ENCODE measurements around the gene NCCRP1.

Gene NCCRP1

DNA sequence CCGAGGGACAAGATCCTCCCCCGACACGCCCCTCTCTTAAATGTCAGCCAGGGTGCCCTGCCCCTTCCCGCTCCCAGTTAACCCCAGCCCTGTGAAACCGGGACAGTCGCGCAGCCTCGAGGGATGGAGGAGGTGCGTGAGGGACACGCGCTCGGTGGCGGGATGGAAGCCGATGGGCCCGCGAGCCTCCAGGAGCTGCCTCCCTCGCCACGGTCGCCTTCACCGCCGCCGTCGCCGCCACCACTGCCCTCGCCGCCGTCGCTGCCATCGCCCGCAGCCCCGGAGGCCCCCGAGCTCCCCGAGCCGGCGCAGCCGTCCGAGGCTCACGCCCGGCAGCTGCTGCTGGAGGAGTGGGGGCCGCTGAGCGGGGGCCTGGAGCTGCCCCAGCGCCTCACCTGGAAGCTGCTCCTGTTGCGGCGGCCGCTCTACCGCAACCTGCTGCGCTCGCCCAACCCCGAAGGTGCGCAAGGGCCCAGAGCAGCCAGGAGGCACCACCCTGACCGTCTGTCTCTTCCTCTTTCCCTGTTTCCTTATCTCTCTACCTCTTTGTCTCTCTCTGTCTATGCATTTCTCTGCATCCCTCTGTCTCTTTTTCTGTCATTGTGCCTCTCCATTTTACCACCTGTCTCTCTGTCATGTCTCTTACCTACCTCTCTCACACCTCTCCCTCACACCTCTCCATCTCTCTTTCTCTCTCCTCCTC, at the start of gene NCCRP1:
TSS of gene NCCRP1 (plus strand) at position 105 of the 703 bp plus-strand sequence. CDS start at position 124, 19 bp downstream.
- no peak for DNase-seq

GRCh38 chr19:39147480-39147879, 49.3 kb upstream of the NCCRP1 start:
- no peak for DNase-seq

DNA sequence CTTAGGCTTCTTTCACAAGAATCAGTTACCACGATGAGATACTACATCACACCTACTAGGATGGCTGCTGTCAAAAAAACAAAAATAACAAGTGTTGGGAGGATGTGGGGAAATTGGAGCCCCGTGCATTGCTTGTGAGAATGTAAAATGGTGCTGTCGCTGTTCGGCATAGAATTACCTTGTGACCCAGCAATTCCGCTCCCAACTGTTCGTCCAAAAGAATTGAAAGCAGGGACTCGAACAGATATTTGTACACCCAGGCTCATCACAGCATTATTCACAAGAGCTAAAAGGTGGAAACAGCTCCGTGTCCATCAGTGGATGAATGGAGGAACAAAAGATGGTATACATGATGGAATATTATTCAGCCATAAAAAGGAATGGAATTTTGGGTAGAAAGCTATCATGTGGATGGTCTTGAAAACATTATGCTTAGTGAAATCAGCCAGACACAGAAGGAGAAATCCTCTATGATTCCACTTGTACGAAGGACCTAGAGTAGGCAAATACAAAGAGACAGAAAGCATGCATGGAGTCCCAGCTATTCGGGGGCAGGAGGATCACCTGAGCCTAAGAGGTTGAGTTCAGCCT, 47.7 kb upstream of the NCCRP1 start:
- DNase-seq = no peak

DNA sequence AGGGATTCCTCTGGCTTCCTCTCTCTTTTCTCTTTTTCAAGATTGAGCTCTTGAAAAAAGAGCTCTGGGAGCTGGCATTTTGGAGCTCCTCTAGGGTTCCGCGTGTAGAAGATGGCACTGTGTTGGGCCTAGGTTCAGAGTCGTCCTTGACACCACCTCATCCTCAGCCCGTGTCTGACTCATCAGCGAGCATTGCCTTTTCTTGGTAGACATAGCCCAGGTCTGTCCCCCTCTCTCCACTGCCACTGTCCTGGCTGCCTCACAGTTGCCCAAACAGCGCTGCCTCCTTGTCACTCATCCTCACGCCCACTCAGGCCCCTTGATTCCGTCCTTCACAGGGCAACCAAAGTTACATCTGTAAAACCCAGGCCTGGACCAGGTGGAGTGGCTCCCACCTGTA, 46.5 kb upstream of the NCCRP1 start:
- no peak for DNase-seq

DNA sequence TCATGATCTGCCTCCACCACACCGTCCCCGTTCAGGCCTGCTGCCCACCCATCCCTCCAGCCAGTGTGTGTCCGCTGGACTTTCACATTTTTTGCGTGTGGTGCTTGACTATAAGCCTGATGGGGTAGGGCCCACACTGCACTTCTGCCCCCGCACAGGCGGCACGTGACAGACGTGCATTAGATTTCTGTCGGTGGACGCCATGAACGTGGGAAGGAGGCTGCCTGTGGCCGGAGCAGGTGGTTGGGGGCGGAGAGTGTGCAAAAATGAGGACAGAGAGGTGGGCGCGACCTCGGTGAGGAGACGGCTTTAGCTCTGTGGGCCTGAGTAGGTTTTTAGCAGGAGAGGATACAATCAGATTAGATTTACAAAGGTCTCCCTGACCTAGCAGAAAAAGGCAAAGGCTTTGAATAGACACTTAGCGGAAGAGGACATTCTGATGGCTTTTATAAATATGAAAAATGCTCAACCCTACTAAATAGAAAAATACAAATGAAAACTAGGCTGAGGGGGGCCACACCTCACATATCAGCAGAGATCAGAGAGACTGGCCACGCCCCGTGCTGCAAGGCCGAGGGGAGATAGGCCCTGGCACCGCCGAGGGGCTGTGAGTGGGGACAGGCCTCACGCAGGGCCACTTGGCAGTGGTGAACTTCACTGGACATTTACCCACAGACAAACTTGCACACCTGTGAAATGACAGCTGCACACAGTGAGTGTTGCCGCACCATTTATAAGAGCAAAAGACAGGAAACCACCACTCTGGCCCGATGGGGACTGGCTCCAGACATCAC, 45.8 kb upstream of the NCCRP1 start:
- DNase-seq = no peak

- DNase-seq = no peak
Observed at GRCh38 chr19:39152066-39152465, 44.7 kb upstream of the NCCRP1 start.

GRCh38 chr19:39154100-39154628, 42.6 kb upstream of the NCCRP1 start:
- no peak for DNase-seq

DNA sequence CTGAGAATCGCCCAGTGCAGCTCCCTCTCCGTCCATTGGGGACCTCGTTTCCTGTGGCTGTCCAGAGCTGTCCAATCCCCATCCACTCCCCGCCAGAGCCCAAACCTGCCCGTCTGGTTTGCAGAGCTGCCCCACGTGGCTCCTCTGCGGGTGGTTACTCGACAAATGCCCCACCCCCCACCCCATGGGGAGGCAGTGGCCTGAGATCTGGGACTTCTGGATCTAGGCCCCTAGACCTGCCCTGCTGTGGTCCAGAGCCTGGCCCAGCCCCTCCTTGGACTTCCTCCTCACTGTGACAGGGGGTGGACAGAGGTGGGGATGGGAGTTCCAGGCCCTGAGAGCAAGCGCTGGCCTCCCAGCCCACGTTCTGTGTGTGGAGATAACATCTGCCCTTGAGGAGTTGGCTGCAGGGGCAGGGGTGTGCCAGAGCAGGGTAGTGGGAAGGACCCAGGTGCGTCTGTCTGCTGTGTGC, 42.1 kb upstream of the NCCRP1 start:
- no peak for DNase-seq

DNA sequence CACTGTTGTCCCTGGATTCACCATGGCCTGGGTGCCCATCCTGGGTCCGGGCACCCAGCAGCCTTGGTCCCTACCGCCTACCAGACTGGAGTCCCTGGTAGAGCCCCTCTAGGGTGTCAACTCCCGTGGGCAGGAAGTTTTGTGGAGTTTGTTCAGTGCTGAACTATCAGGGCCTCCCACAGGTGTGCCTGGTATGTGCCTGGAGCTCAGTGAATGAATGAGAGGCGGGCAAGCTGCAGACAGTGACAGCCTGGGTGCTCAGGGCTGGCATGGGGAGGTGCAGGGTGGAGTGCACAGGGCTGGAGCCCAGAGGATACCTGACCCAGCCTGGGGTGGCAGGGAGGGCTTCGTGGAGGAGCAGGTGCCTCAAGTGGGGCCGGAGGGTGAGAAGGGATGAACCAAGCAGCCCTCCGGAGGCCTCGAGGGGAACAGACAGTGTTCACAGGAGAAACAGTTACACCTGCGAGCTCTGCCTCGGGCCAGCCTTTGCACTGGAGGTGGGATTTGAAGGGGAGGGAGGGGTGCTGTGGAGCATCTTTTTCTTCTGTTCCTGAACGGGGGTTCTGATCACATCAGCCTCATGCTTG, 41.6 kb upstream of the NCCRP1 start:
- DNase-seq = no peak

DNA sequence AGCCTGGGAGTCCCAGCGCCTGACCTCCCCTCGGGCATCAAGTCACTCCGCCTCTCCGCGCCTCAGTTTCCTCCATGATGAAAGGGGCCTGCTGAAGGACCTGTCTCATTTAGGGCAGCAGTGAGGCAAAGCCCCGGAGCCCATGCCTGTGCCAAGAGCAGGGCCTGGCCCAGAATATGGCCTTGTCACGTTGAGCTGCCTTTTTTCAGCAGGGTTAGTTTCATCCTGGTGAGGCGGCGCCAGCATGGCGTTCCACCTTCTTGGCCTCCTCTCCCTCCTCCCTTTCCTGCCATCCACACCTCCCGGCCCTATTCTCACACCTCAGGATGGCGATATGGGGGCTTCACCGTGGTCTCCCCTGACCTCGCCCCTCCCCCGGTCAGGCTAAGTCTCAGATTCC, 41.0 kb upstream of the NCCRP1 start:
- DNase-seq = no peak

DNA sequence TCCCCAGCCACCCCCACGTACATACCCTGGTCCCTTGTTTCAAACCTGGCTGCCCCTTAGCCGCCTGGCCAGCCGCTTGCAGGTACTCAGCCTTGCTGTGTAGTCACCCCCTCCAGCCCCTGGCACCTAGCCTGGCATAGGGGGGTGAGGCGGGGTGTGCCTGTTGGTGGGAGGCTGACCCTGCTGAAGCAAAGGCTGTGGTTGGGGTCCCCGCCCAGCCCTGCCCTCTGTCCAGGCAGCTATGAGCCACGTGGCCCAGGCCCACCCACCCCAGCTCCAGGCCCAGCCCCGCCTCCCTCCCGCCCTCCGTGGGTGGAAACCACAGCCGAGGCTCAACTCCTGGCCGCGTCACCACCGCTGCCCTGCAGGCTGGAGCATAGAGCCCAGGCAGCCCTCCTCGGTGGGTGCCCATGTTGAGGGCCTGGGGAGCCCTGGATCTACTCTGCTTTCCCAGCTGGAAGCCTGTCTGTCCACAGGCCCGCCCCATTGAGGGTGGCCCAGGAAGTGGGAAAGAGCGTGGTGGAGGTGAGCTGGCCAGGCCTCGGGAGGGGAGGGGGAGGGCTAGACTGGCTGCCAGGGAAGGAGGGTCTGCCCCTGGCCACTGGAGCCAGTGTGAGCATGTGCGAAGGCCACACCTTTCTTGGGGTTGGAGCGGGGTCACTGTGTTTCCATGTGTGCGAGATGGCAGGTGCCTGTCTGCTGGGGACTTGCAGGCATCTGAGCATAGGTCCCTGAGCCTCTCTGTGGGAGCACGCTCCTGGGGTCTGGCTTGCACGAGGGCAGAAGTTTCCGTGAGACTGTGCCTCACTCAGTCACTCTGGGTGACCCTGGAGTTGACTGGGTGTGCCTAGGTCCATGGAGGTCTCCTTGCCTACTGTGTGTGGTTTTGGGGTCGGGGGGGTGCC, 40.2 kb upstream of the NCCRP1 start:
- DNase-seq = no peak

DNA sequence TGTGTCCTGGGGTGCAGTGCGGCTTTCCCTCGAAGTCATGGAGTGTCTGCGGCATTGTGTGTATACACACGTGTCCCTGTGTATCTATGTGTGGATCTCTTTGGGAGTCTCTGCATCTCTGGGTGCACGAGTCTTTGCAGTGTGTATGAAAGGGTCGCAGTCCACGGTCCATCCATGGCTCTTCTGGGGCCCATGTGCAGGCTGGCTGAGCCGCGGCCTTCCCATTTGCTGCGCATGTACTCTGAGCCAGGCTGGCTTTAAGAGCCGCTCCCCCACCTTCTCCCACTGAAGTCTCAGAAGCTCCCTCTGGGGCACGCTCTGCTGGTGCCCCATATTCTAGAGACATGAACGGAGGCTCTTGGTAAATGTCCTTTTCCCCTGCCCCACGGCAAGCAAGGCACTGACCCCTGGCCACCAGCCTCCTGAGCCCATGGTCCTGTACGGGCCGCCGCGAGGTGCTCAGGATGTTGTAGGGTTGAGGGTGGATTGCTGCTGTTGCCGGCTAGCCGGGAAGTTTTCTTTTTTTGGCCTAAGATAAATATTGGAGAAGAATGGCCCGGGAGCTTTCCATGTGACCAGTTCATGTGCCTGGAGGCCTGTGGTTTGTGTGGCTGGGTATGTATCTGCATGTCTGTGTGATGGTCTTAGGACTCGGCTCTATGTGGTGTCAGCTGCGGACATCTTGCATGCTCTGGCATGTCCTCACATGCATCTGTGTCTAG, 39.3 kb upstream of the NCCRP1 start:
- DNase-seq = no peak

- no peak for DNase-seq
Observed at GRCh38 chr19:39157997-39158389, 38.8 kb upstream of the NCCRP1 start.

GRCh38 chr19:39158646-39159260, 38.0 kb upstream of the NCCRP1 start:
- no peak for DNase-seq

DNA sequence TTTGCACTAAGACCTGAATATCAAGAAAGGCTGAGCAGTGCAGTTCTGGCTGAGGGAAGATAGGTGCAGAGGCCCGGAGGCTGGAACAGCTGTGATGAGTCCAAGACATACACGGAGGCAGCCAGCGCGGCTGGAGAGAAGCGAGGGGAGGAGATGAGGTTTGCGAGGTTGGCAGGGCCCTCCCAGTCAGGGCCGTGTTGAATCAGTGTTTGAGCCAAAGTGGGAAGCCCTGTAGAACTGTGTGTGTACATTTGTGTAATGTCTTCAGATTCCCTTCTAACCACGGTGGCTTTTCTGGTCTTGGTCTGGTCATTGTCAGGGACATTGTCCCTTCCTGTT, 36.3 kb upstream of the NCCRP1 start:
- DNase-seq = no peak

DNA sequence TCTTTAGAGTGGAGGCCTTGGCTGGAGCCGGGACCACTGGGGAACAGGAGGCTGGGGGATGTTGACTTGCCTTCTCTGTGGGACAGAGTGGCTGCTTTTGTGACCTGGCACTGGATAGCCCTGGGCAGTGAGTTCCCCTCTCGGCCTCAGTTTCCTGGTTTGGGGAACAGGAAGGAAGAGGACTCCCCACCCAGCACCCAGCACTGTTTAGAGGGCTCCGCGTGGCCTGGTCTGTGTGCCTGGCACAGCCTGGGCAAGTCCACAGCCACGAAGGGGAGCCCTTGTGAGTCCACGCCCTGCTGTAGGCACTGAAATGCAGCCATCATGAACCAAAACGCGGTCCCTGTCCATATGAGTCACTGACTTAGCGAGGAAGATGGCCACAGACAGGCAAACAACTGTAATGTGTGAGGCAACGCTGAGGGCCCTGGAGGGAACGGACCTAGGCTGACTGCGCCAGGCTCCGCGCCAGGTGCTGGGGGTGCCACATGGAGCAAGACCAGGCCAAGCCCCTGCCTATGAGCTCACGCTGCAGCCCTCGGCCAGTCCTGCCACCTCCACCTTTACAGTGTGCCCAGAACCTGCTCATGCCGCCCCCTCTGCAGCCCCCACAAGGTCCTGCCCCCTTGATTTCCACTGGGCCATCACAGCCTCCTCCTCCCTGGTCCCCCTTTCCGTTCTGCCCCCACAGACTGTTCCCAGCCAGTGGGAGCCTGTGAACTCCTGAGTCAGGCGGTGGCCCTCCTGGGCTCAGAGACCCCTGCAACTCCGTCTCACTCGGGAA, 35.7 kb upstream of the NCCRP1 start:
- DNase-seq = no peak

- no peak for DNase-seq
Observed at GRCh38 chr19:39162441-39163043, 34.2 kb upstream of the NCCRP1 start.

DNA sequence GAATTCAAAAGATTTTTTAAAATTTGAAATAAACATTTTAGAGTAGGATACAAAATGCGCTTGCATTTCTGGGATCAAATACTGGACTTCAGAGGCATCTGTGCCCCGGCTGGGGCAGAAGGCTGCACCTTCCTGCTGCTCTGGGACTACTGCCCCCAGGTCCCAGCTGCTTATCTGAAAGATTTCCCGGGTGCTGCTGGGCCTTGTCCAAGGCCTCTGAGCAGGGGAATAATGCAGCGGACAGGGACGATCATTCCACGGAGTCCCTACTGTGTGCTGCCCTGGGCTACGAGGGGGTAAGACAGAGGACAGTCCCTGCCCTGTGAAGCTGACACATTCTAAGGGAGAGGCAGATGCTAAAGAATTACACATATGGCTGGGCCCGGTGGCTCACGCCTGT, 33.1 kb upstream of the NCCRP1 start:
- no peak for DNase-seq

GRCh38 chr19:39164289-39164688, 32.5 kb upstream of the NCCRP1 start:
- DNase-seq = no peak

DNA sequence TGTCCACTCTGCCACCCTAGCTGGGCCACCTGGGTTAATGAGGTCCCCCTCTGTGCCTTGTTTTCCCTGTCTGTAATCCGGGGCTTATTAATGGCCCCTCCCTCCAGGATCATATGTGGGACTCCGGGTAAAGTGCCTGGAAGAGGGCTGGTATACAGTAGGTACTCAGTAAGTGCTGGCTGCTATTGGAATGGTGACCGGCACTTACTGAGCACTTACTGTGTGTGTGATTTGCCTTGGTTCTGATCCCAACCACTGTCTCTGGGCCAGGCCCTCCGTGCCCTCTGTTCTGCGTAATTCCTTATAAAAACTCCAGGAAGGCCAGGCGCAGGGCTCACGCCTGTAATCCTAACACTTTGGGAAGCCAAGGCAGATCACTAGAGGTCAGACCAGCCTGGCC, 30.9 kb upstream of the NCCRP1 start:
- no peak for DNase-seq

Data from CD4-positive, alpha-beta T cell treated with Interleukin-15 for 1 hour (primary cell).